MM.1S (cell line): ENCODE data around the gene MOB3B.

Experiments
- DNase-seq: peaks from one replicate; pipeline ENCODE4 v3.0.0-alpha.2; 2015
- H2AFZ ChIP-seq: fragments of 300-600 bp; sonication (generic); 2 replicates; pipeline ENCODE4 v1.6.0; 2016; ENCODE audit warnings: antibody characterized with exemption, low read length
- H3F3A ChIP-seq: fragments of 300-600 bp; sonication (generic); 2 replicates; pipeline ENCODE4 v1.6.1; 2016; ENCODE audit warnings: mild to moderate bottlenecking, antibody characterized with exemption, low read length, moderate library complexity, mixed read lengths; ENCODE audit not compliant: insufficient read depth
- H3K27ac ChIP-seq: fragments of 300-600 bp; sonication (generic); 2 replicates; pipeline ENCODE4 v1.5.1; 2016; ENCODE audit warnings: mild to moderate bottlenecking, low read length
- H3K27me3 ChIP-seq: fragments of 300-600 bp; sonication (generic); replicated peaks from 2 replicates; pipeline ENCODE4 v1.6.0; 2016; ENCODE audit warnings: low read length; ENCODE audit not compliant: insufficient read depth
- H3K36me3 ChIP-seq: fragments of 300-600 bp; sonication (generic); replicated peaks from 2 replicates; pipeline ENCODE4 v1.6.1; 2016; ENCODE audit warnings: mild to moderate bottlenecking, low read length, mixed read lengths; ENCODE audit not compliant: insufficient read depth
- H3K4me1 ChIP-seq: fragments of 300-600 bp; sonication (generic); 2 replicates; pipeline ENCODE4 v1.6.1; 2016; ENCODE audit warnings: low read length, mixed read lengths
- H3K4me2 ChIP-seq: fragments of 300-600 bp; sonication (generic); 2 replicates; pipeline ENCODE4 v1.6.0; 2016; ENCODE audit warnings: low read depth, low read length
- H3K4me3 ChIP-seq: fragments of 300-600 bp; sonication (generic); 2 replicates; pipeline ENCODE4 v1.5.1; 2016; ENCODE audit warnings: low read length, mixed read lengths
- H3K79me2 ChIP-seq: fragments of 300-600 bp; sonication (generic); 2 replicates; pipeline ENCODE4 v1.6.1; 2016; ENCODE audit warnings: mixed run types, low read length, mixed read lengths
- H3K9ac ChIP-seq: fragments of 300-600 bp; sonication (generic); 2 replicates; pipeline ENCODE4 v1.6.1; 2016; ENCODE audit warnings: low read length, mixed read lengths
- H3K9me2 ChIP-seq: fragments of 300-600 bp; sonication (generic); replicated peaks from 2 replicates; pipeline ENCODE4 v1.6.1; 2016; ENCODE audit warnings: mild to moderate bottlenecking, low read length, mixed read lengths; ENCODE audit not compliant: insufficient read depth
- H3K9me3 ChIP-seq: fragments of 300-600 bp; sonication (generic); replicated peaks from 2 replicates; pipeline ENCODE4 v1.6.1; 2016; ENCODE audit warnings: mild to moderate bottlenecking, low read length, mixed read lengths; ENCODE audit not compliant: insufficient read depth
- H4K20me1 ChIP-seq: fragments of 300-600 bp; sonication (generic); 2 replicates; pipeline ENCODE4 v1.6.1; 2016; ENCODE audit warnings: mild to moderate bottlenecking, low read length, moderate library complexity, mixed read lengths; ENCODE audit not compliant: insufficient read depth
- CTCF ChIP-seq: fragments of 300-600 bp; sonication (generic); IDR thresholded peaks from 2 replicates; pipeline ENCODE4 v1.5.1; 2016; ENCODE audit warnings: antibody characterized with exemption, low read length, mixed read lengths
- EZH2 ChIP-seq: fragments of 300-600 bp; sonication (generic); optimal IDR thresholded peaks from 2 replicates; pipeline ENCODE3; 2017; ENCODE audit warnings: low read depth, mild to moderate bottlenecking, antibody characterized with exemption, low read length, mixed read lengths
- EZH2phosphoT487 ChIP-seq: fragments of 300-600 bp; sonication (generic); IDR thresholded peaks from 2 replicates; pipeline ENCODE4 v1.6.1; 2018; ENCODE audit warnings: antibody characterized with exemption, low read length

MOB3B gene

DNA sequence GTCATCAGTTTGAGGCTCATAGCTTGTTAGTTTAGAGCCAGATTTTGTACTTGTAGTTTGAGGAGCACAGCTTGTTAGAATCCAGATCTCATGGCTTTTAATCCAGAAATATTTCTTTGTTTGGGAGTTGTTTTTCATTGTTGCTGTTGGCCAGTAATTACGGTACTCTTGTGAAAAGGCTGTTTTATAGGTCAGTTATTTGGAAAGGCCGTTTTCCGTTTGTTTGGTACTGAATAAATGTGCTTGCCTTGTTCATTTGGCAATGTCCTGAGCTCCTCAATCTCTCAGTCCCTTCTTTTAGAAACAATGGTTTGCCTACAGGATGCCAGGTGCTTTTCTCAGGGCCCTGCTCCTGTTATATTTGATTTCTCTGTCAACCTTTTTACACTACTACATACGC, 4.5 kb upstream of the MOB3B start:
- no peaks in the 10 kb centered on the region for H3K4me1 ChIP-seq
- no peak overlapping the region for H3K9ac ChIP-seq
- H3F3A ChIP-seq = no peaks in the 10 kb centered on the region
- H3K4me2 ChIP-seq = no peak overlapping the region
- no peak overlapping the region for H3K4me3 ChIP-seq
- DNase-seq = no peak
- no peak for TF ChIP-seq CTCF
- TF ChIP-seq EZH2phosphoT487 = no peak
- no peak for TF ChIP-seq EZH2
- no peaks in the 10 kb centered on the region for H3K36me3 ChIP-seq
- H3K27ac ChIP-seq = no peak overlapping the region
- H3K9me3 ChIP-seq = no peaks in the 10 kb centered on the region
- no peaks in the 10 kb centered on the region for H3K27me3 ChIP-seq
- H3K9me2 ChIP-seq = no peaks in the 10 kb centered on the region
- no peak overlapping the region for H2AFZ ChIP-seq
- H3K79me2 ChIP-seq = no peaks in the 10 kb centered on the region
- no peaks in the 10 kb centered on the region for H4K20me1 ChIP-seq

- H3K36me3 ChIP-seq = no peaks in the 10 kb centered on the region
- H3K27me3 ChIP-seq = no peaks in the 10 kb centered on the region
- no peaks in the 10 kb centered on the region for H3F3A ChIP-seq
- no peak for DNase-seq
- H3K4me1 ChIP-seq = no peaks in the 10 kb centered on the region
- no peak overlapping the region for H3K4me3 ChIP-seq
- H3K9me3 ChIP-seq = no peaks in the 10 kb centered on the region
- no peak overlapping the region for H3K27ac ChIP-seq
- no peak overlapping the region for H2AFZ ChIP-seq
- H3K79me2 ChIP-seq = no peaks in the 10 kb centered on the region
- no peak overlapping the region for H3K4me2 ChIP-seq
- no peaks in the 10 kb centered on the region for H4K20me1 ChIP-seq
- no peaks in the 10 kb centered on the region for H3K9me2 ChIP-seq
- H3K9ac ChIP-seq = no peak overlapping the region
- TF ChIP-seq CTCF = no peak
- TF ChIP-seq EZH2phosphoT487 = no peak
- no peak for TF ChIP-seq EZH2
Observed at GRCh38 chr9:27533311-27533710, 3.7 kb upstream of the MOB3B start.

DNA sequence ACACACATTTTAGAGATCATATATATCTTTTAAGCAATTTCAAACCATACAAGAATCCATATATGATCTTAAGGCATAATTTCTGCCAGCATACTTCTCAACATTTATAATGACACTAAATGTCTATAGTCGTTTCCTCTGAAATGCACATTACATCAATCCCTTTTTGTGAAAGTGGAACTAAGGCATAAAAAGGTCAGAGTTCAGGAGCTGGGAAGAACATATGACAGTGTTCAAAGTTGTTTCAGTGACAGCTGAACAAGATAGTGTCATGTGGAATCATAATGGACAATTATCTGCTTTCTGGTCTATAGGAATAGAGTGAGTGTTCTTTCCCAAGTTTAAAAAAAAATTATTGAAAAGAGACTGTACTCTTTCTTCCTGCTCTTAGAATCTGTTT, 2.4 kb upstream of the MOB3B start:
- H3K9ac ChIP-seq = no peak overlapping the region
- H3K4me2 ChIP-seq = no peak overlapping the region
- no peaks in the 10 kb centered on the region for H3F3A ChIP-seq
- H3K27ac ChIP-seq = no peak overlapping the region
- no peaks in the 10 kb centered on the region for H3K9me2 ChIP-seq
- no peaks in the 10 kb centered on the region for H3K9me3 ChIP-seq
- no peak overlapping the region for H3K4me3 ChIP-seq
- no peaks in the 10 kb centered on the region for H3K4me1 ChIP-seq
- no peaks in the 10 kb centered on the region for H3K36me3 ChIP-seq
- no peak overlapping the region for H2AFZ ChIP-seq
- H3K79me2 ChIP-seq = no peaks in the 10 kb centered on the region
- no peak for DNase-seq
- H3K27me3 ChIP-seq = no peaks in the 10 kb centered on the region
- TF ChIP-seq EZH2 (no peak), EZH2phosphoT487 (no peak), CTCF (no peak)
- H4K20me1 ChIP-seq = no peaks in the 10 kb centered on the region
